Transverse colon (tissue), 4 donors: ENCODE results near the gene SMC3. TPM values are rescaled to one million over a fixed set of nuclear protein-coding genes. Genes with fewer than 3 reads are reported as not detected.
"Not testable (repeated sequence)": the region's sequence is repeated elsewhere in the genome, so short reads cannot be mapped to it uniquely, and the experiment has no call there.

Experiments used
- DNase-seq: peaks from one replicate; pipeline ENCODE4 v3.0.0-alpha.2; 2019
- H3K27ac ChIP-seq, 4 donors: fragments of 200-600 bp; sonication (generic); 2 replicates each; pipeline ENCODE4 v1.5.1; 2016 to 2018; ENCODE audit warnings: inconsistent platforms in 4 of 4
- H3K27me3 ChIP-seq: fragments of 200-600 bp; sonication (generic); 2 replicates; pipeline ENCODE4 v1.5.1; 2017; ENCODE audit warnings: inconsistent platforms
- H3K36me3 ChIP-seq, 4 donors: fragments of 200-600 bp; sonication (generic); 2 replicates each; pipeline ENCODE4 v1.5.1; 2017 to 2019; ENCODE audit warnings: inconsistent platforms in 4 of 4
- H3K4me1 ChIP-seq, 4 donors: fragments of 200-600 bp; sonication (generic); 2 replicates each; pipeline ENCODE4 v1.5.1; 2017 to 2020; ENCODE audit warnings: inconsistent platforms in 4 of 4
- H3K4me3 ChIP-seq, 4 donors: fragments of 200-600 bp; sonication (generic); 1 replicate in 1 of 4; 2 replicates in 3 of 4; pipeline versions ENCODE4 v1.5.1 to v1.6.1; 2017 to 2019; ENCODE audit warnings: inconsistent platforms in 4 of 4
- H3K9me3 ChIP-seq, 2 donors: fragments of 200-600 bp; sonication (generic); 2 replicates each; pipeline ENCODE4 v1.5.1; 2017 to 2019; ENCODE audit warnings: inconsistent platforms in 2 of 2
- EP300 ChIP-seq: sonication (generic); formaldehyde crosslinking; IDR thresholded peaks from one replicate; pipeline ENCODE4 v1.6.1; 2017; ENCODE audit warnings: antibody characterized with exemption, low read depth
- POLR2A ChIP-seq: fragments of 450-650 bp; IDR thresholded peaks from one replicate; pipeline ENCODE4 v1.6.1; 2016; ENCODE audit warnings: antibody characterized with exemption, mild to moderate bottlenecking, moderate library complexity
- POLR2AphosphoS5 ChIP-seq, 3 donors: sonication (generic); formaldehyde crosslinking; IDR thresholded peaks; one replicate each; pipeline ENCODE4 v1.6.1; 2016; ENCODE audit warnings: antibody characterized with exemption in 3 of 3
- WGBS, 2 donors: methylation state at CpG; one replicate each; pipeline ENCODE4 v1.1.5; 2018; ENCODE audit warnings: low coverage in 1 of 2; 5-methylcytosine and 5-hydroxymethylcytosine counted together
- in situ Hi-C, 4 donors: fragments of 200-750 bp; cut with MboI; loops; one replicate each; pipeline versions ENCODE4 v1.15.0 to v1.15.1; 2017; ENCODE audit warnings: low sequenced_read_pairs in 3 of 4, low pct_ligation_motif_present in 1 of 4, low pct_unique_long_range_greater_than_20kb in 1 of 4
- intact Hi-C: fragments of 100-400 bp; cut with DNase I; formaldehyde crosslinking; loops from one replicate; pipeline ENCODE4 v1.15.1; 2023; ENCODE audit warnings: low total_unique reads
- total RNA-seq, 4 donors: library from RNA; depleted of rRNA; stranded (reverse); fragments of >200 nt; gene quantifications; one replicate each; pipeline ENCODE4 v1.1.0, GENCODE V29; 2016
- TF ChIP-seq, protein P1 (sequence below), 5 experiments: fragments of 200-600 bp in 3 of 5; fragments of 450-650 bp in 2 of 5; sonication (generic) in 3 of 5; IDR thresholded peaks; 1 replicate in 2 of 5; 2 replicates in 3 of 5; pipeline ENCODE4 v1.5.1; 2016 to 2017; ENCODE audit warnings: antibody characterized with exemption in 5 of 5, inconsistent platforms in 3 of 5, mild to moderate bottlenecking in 2 of 5, moderate library complexity in 1 of 5

SMC3 gene
- total RNA-seq, 4 donors from 2014 or later = 16.8 to 31.9 (median 21.1) TPM

DNA sequence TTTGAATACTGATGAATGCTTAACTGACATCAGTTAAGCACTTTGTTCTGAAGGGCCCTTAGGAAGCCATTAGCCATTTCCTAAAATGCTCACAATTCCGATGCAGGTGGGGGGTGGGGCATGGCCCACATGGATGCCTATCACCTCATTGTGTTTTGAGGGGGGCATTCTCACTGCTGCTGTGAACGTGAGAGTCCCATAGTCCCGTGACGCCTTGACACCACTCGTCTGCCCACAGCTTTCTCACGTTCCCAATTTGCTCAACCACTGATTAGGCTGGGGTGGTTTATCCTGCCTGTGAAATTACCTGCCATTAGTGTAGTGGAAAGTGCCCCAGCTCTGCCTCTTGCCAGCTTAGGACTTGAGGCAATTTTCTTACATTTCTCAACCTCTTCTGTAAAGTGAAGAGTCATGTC, 37.9 kb upstream of the SMC3 start:
- intact Hi-C loops = no loop called here

GRCh38 chr10:110530131-110530831, 37.2 kb upstream of the SMC3 start:
- Histone ChIP-seq H3K9me3 (no peaks in the 10 kb centered on the region), H3K27ac (no peak overlapping the region), H3K36me3 (no peaks in the 10 kb centered on the region), H3K4me3 (peak overlapping the region in 1 of 4 donors; percentile 21), H3K27me3 (peaks cover 36% of the 10 kb centered on the region), H3K4me1 (peaks cover 0 to 12% (median 4%) of the 10 kb centered on the region in 4 donors)
- in situ Hi-C loops (loop anchor here in 1 of 4 donors (25.0 kb wide), 1 partner anchor 218 kb away; the partner anchor contains the start of gene SMNDC1), intact Hi-C loops (no loop called here)
- no peak for DNase-seq
- TF ChIP-seq EP300 = no peak
- no peak for TF ChIP-seq POLR2AphosphoS5 (IDR thresholded peaks at IDR 0.05)
- TF ChIP-seq, protein P1, sequence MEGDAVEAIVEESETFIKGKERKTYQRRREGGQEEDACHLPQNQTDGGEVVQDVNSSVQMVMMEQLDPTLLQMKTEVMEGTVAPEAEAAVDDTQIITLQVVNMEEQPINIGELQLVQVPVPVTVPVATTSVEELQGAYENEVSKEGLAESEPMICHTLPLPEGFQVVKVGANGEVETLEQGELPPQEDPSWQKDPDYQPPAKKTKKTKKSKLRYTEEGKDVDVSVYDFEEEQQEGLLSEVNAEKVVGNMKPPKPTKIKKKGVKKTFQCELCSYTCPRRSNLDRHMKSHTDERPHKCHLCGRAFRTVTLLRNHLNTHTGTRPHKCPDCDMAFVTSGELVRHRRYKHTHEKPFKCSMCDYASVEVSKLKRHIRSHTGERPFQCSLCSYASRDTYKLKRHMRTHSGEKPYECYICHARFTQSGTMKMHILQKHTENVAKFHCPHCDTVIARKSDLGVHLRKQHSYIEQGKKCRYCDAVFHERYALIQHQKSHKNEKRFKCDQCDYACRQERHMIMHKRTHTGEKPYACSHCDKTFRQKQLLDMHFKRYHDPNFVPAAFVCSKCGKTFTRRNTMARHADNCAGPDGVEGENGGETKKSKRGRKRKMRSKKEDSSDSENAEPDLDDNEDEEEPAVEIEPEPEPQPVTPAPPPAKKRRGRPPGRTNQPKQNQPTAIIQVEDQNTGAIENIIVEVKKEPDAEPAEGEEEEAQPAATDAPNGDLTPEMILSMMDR (IDR thresholded peaks at IDR 0.05) = no peak
- no peak for TF ChIP-seq POLR2A
- WGBS, 2 donors = 17% methylated on average over 3 to 32 of the region's 35 CpGs

More for the DNA sequence above, 37.9 kb upstream of the SMC3 start:
- 59% methylated on average over 6 of the region's 6 CpGs; no CpG with 5 or more reads in 1 of the 2 donors for WGBS, 2 donors
- H3K4me1 ChIP-seq = peaks cover 0 to 12% (median 4%) of the 10 kb centered on the region in 4 donors
- no peaks in the 10 kb centered on the region for H3K36me3 ChIP-seq
- no peaks in the 10 kb centered on the region for H3K9me3 ChIP-seq
- no peak overlapping the region for H3K4me3 ChIP-seq
- in situ Hi-C loops = loop anchor here in 1 of 4 donors (25.0 kb wide), 1 partner anchor 217 kb away; the partner anchor contains the start of gene SMNDC1
- H3K27ac ChIP-seq = no peak overlapping the region
- TF ChIP-seq, protein P1 (IDR thresholded peaks at IDR 0.05) = no peak
- TF ChIP-seq EP300 (no peak), POLR2A (no peak)
- H3K27me3 ChIP-seq = peaks cover 33% of the 10 kb centered on the region
- DNase-seq = no peak

GRCh38 chr10:110531687-110532086, 35.8 kb upstream of the SMC3 start:
- Histone ChIP-seq H3K4me3 (no peak overlapping the region), H3K9me3 (no peaks in the 10 kb centered on the region), H3K36me3 (no peaks in the 10 kb centered on the region), H3K27me3 (peaks cover 36% of the 10 kb centered on the region), H3K27ac (no peak overlapping the region), H3K4me1 (peaks cover 0 to 12% (median 8%) of the 10 kb centered on the region in 4 donors)
- 85% methylated on average over 2 of the region's 2 CpGs; no CpG with 5 or more reads in 1 of the 2 donors for whole genome bisulfite sequencing, 2 donors
- in situ Hi-C loops (loop anchor here in 1 of 4 donors (25.0 kb wide), 1 partner anchor 219 kb away; the partner anchor contains the start of gene SMNDC1), intact Hi-C loops (no loop called here)
- TF ChIP-seq, protein P1 (IDR thresholded peaks at IDR 0.05) = no peak
- no peak for TF ChIP-seq POLR2A
- DNase-seq = no peak

GRCh38 chr10:110532628-110533027, 34.9 kb upstream of the SMC3 start:
- WGBS, 2 donors = 60 to 87% methylated on average over 2 to 4 of the region's 4 CpGs
- H3K4me3 ChIP-seq, H3K9me3 ChIP-seq, DNase-seq, H3K36me3 ChIP-seq, intact Hi-C loops, H3K27ac ChIP-seq: not testable (repeated sequence)
- in situ Hi-C loops = loop anchor here in 1 of 4 donors (25.0 kb wide), 1 partner anchor 220 kb away; the partner anchor contains the start of gene SMNDC1
- Histone ChIP-seq H3K4me1 (peaks cover 0 to 12% (median 8%) of the 10 kb centered on the region in 4 donors), H3K27me3 (peaks cover 36% of the 10 kb centered on the region)
